Suprapubic skin (tissue), 4 donors: ENCODE results near the gene BPIFA3. TPM values are rescaled to one million over a fixed set of nuclear protein-coding genes. Genes with fewer than 3 reads are reported as not detected.

Experiments
- DNase-seq, 2 donors: peaks; one replicate each; pipeline ENCODE4 v3.0.0-alpha.2; 2019; ENCODE audit warnings: low spot score in 2 of 2
- H3K27ac ChIP-seq: fragments of 200-600 bp; sonication (generic); one replicate; pipeline ENCODE4 v1.5.1; 2019
- H3K27me3 ChIP-seq: fragments of 200-600 bp; sonication (generic); one replicate; pipeline ENCODE4 v1.5.1; 2019
- H3K36me3 ChIP-seq: fragments of 200-600 bp; sonication (generic); one replicate; pipeline ENCODE4 v1.5.1; 2019
- H3K4me1 ChIP-seq: fragments of 200-600 bp; sonication (generic); one replicate; pipeline ENCODE4 v1.5.1; 2019
- H3K4me3 ChIP-seq: fragments of 200-600 bp; sonication (generic); one replicate; pipeline ENCODE4 v1.5.1; 2019; ENCODE audit warnings: mild to moderate bottlenecking
- H3K9me3 ChIP-seq: fragments of 200-600 bp; sonication (generic); one replicate; pipeline ENCODE4 v1.5.1; 2019
- EP300 ChIP-seq: sonication (generic); formaldehyde crosslinking; IDR thresholded peaks from one replicate; pipeline ENCODE4 v1.6.1; 2017; ENCODE audit warnings: antibody characterized with exemption
- POLR2A ChIP-seq, 2 donors: fragments of 450-650 bp; IDR thresholded peaks; one replicate each; pipeline ENCODE4 v1.6.1; 2017; ENCODE audit warnings: antibody characterized with exemption in 2 of 2, mild to moderate bottlenecking in 2 of 2, moderate library complexity in 2 of 2
- POLR2AphosphoS5 ChIP-seq, 3 donors: sonication (generic); formaldehyde crosslinking; IDR thresholded peaks; one replicate each; pipeline ENCODE4 v1.6.1; 2017; ENCODE audit warnings: antibody characterized with exemption in 3 of 3
- WGBS: methylation state at CpG from one replicate; pipeline ENCODE4 v1.1.5; 2018; 5-methylcytosine and 5-hydroxymethylcytosine counted together
- total RNA-seq, 4 donors: library from RNA; depleted of rRNA; stranded (reverse); fragments of >200 nt; gene quantifications; one replicate each; pipeline ENCODE4 v1.1.0, GENCODE V29; 2016
- TF ChIP-seq, protein P1 (sequence below), 2 donors: fragments of 200-600 bp in 1 of 2; fragments of 450-650 bp in 1 of 2; sonication (generic) in 1 of 2; IDR thresholded peaks; one replicate each; pipeline ENCODE4 v1.5.1; 2016 to 2019; ENCODE audit warnings: antibody characterized with exemption in 2 of 2, mild to moderate bottlenecking in 1 of 2, moderate library complexity in 1 of 2

Gene BPIFA3
- total RNA-seq, 4 donors from 2014 or later, result not detected

DNA sequence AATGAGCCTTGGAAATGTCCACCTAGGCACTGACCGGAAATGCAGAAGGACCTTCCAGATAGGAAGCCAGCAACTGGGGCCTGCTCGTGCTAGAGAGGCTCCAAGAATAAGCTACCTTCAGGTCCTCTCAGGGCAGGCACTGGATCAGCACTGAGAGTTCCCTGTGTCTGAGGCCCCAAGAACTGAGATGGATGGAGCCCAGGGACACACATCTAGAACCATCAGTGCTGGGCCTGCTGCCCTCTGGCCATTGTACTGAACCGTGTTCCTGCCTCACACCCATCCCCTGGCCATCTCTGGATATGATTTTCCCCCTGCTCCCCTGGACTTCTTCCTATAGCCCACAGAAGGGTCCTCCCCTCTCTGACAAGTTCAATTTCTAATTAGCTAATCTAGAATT, 28.9 kb downstream of the BPIFA3 start:
- Histone ChIP-seq H3K36me3 (no peaks in the 10 kb centered on the region), H3K4me1 (no peaks in the 10 kb centered on the region), H3K4me3 (no peak overlapping the region), H3K27ac (no peak overlapping the region), H3K9me3 (no peaks in the 10 kb centered on the region), H3K27me3 (peaks cover 4% of the 10 kb centered on the region)
- DNase-seq, result no peak
- TF ChIP-seq POLR2AphosphoS5 (IDR thresholded peaks at IDR 0.05) (no peak), EP300 (no peak), POLR2A (IDR thresholded peaks at IDR 0.05) (no peak)
- TF ChIP-seq, protein P1, sequence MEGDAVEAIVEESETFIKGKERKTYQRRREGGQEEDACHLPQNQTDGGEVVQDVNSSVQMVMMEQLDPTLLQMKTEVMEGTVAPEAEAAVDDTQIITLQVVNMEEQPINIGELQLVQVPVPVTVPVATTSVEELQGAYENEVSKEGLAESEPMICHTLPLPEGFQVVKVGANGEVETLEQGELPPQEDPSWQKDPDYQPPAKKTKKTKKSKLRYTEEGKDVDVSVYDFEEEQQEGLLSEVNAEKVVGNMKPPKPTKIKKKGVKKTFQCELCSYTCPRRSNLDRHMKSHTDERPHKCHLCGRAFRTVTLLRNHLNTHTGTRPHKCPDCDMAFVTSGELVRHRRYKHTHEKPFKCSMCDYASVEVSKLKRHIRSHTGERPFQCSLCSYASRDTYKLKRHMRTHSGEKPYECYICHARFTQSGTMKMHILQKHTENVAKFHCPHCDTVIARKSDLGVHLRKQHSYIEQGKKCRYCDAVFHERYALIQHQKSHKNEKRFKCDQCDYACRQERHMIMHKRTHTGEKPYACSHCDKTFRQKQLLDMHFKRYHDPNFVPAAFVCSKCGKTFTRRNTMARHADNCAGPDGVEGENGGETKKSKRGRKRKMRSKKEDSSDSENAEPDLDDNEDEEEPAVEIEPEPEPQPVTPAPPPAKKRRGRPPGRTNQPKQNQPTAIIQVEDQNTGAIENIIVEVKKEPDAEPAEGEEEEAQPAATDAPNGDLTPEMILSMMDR (IDR thresholded peaks at IDR 0.05), result no peak
- WGBS, result 57% methylated on average over 2 of the region's 3 CpGs

GRCh38 chr20:33249456-33249855, 32.3 kb downstream of the BPIFA3 start:
- TF ChIP-seq, protein P1 (IDR thresholded peaks at IDR 0.05), result no peak
- TF ChIP-seq POLR2A (IDR thresholded peaks at IDR 0.05) (no peak), POLR2AphosphoS5 (IDR thresholded peaks at IDR 0.05) (no peak), EP300 (no peak)
- Histone ChIP-seq H3K9me3 (no peaks in the 10 kb centered on the region), H3K27me3 (no peaks in the 10 kb centered on the region), H3K27ac (no peak overlapping the region), H3K36me3 (no peaks in the 10 kb centered on the region), H3K4me1 (no peaks in the 10 kb centered on the region), H3K4me3 (no peak overlapping the region)
- WGBS, result 100% methylated on average over 1 of the region's 1 CpG
- no peak for DNase-seq

GRCh38 chr20:33250666-33251065, 33.5 kb downstream of the BPIFA3 start:
- H3K27ac ChIP-seq, result no peak overlapping the region
- H3K4me3 ChIP-seq, result no peak overlapping the region
- DNase-seq, result no peak
- H3K36me3 ChIP-seq, result no peaks in the 10 kb centered on the region
- no peaks in the 10 kb centered on the region for H3K4me1 ChIP-seq
- TF ChIP-seq POLR2AphosphoS5 (IDR thresholded peaks at IDR 0.05), result no peak
- no peak for TF ChIP-seq POLR2A (IDR thresholded peaks at IDR 0.05)
- TF ChIP-seq, protein P1 (IDR thresholded peaks at IDR 0.05), result no peak
- TF ChIP-seq EP300, result no peak
- WGBS, result 27% methylated on average over 2 of the region's 2 CpGs
- H3K9me3 ChIP-seq, result no peaks in the 10 kb centered on the region
- no peaks in the 10 kb centered on the region for H3K27me3 ChIP-seq

- TF ChIP-seq, protein P1 (IDR thresholded peaks at IDR 0.05), result no peak
- TF ChIP-seq POLR2AphosphoS5 (IDR thresholded peaks at IDR 0.05) (no peak), POLR2A (IDR thresholded peaks at IDR 0.05) (no peak)
- H3K36me3 ChIP-seq, result no peaks in the 10 kb centered on the region
- no peak overlapping the region for H3K4me3 ChIP-seq
- DNase-seq, result no peak
- 58% methylated on average over 3 of the region's 3 CpGs for WGBS
- no peak overlapping the region for H3K27ac ChIP-seq
- H3K4me1 ChIP-seq, result no peaks in the 10 kb centered on the region
- H3K9me3 ChIP-seq, result no peaks in the 10 kb centered on the region
- no peaks in the 10 kb centered on the region for H3K27me3 ChIP-seq
Measured at GRCh38 chr20:33251496-33251895, 34.3 kb downstream of the BPIFA3 start.

GRCh38 chr20:33252460-33252859, 35.3 kb downstream of the BPIFA3 start:
- H3K4me1 ChIP-seq, result no peaks in the 10 kb centered on the region
- no peak overlapping the region for H3K4me3 ChIP-seq
- no peaks in the 10 kb centered on the region for H3K9me3 ChIP-seq
- H3K27ac ChIP-seq, result no peak overlapping the region
- no peaks in the 10 kb centered on the region for H3K27me3 ChIP-seq
- no peaks in the 10 kb centered on the region for H3K36me3 ChIP-seq
- no peak for DNase-seq
- WGBS, result 79% methylated on average over 3 of the region's 3 CpGs
- TF ChIP-seq EP300 (no peak), POLR2A (IDR thresholded peaks at IDR 0.05) (no peak)

DNA sequence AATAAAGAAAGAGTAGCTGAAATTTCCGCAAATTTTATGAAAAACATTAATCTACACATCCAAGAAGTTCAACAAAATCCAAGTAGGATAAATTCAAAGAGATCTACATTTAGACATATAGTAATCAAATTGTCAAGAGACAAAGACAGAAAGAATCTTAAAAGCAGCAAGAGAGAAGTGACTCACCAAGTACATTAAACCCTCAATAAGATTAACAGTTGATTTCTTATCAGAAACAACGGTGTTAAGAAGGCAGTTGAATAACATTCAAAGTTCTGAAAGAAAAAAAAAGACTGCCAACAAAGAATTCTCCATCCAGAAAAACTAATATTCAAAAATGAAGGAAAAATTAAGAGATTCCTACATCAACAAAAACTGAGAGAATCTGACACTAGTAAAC, 37.9 kb downstream of the BPIFA3 start:
- DNase-seq, result no peak
- peaks cover 10% of the 10 kb centered on the region for H3K27me3 ChIP-seq
- H3K4me3 ChIP-seq, result no peak overlapping the region
- 66% methylated on average over 2 of the region's 2 CpGs for WGBS
- no peak overlapping the region for H3K27ac ChIP-seq
- H3K4me1 ChIP-seq, result no peaks in the 10 kb centered on the region
- no peaks in the 10 kb centered on the region for H3K9me3 ChIP-seq
- TF ChIP-seq, protein P1 (IDR thresholded peaks at IDR 0.05), result no peak
- TF ChIP-seq EP300 (no peak), POLR2A (IDR thresholded peaks at IDR 0.05) (no peak), POLR2AphosphoS5 (IDR thresholded peaks at IDR 0.05) (no peak)
- no peaks in the 10 kb centered on the region for H3K36me3 ChIP-seq
